NT2/D1 (cell line): ENCODE data around the gene FAM187B.

Source experiments
- SUZ12 ChIP-seq: IDR thresholded peaks from 2 replicates; pipeline ENCODE4 v1.6.1; 2011; ENCODE audit not compliant: insufficient read length, insufficient read depth; ENCODE audit errors: extremely low read depth
- YY1 ChIP-seq: IDR thresholded peaks from 2 replicates; pipeline ENCODE4 v1.6.1; 2011; ENCODE audit not compliant: insufficient read length, insufficient read depth
- ZNF274 ChIP-seq: IDR thresholded peaks from 2 replicates; pipeline ENCODE4 v1.6.1; 2011; ENCODE audit warnings: mild to moderate bottlenecking, low read depth, low read length

DNA sequence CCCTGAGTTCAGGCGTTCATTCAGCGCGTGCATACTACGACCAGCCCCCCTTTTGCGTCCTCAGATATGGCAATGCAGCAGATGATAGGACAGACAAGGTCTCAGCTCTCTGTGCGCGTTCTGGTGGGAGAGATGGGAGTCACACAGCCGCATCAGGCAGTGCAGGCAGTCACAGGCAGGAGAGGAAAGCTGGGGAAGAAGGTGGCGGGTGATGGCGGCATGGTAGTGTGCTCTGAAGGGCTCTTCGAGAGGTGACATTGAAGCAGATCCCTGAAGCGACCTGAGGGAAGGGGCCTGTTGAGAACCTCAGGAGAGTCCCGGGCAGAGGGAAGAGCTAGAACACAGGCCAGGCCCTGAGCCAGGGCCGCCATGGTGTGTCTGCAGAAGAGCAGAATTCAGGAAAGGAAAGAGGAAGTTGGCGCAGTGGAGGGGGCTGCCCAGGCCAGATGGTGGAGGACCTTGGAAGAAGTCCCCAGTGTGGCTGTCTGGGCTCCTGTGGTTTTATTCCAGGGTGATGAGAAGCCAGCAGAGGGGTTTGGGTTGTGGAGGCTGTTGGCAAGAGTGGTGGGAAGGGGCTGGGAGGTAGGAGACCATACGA is 43.7 kb upstream of the FAM187B start:
- TF ChIP-seq SUZ12: no peak
- TF ChIP-seq ZNF274: no peak
- TF ChIP-seq YY1: no peak
